Endothelial cell of umbilical vein (primary cell): ENCODE measurements around the gene PRPSAP1. TPM values are rescaled to one million over a fixed set of nuclear protein-coding genes. Genes with fewer than 3 reads are reported as not detected.
A peak's percentile ranks its signal among the peaks of the same experiment; 100 is the strongest.

Experiments
- BruUV-seq: library from RNA; stranded (reverse); fragments of 400-500 nt; replicated peaks from 2 replicates; lab custom pipeline; 2021; lab: Mats Ljungman, UMichigan
- CTCF ChIA-PET: fragments of 300-600, 350-600 bp; sonication (Branson Sonifier 250); formaldehyde crosslinking; loops from one replicate; lab custom pipeline; 2021; ENCODE audit warnings: antibody characterized with exemption, inconsistent platforms; lab: Charles Lee
- POLR2A ChIA-PET: fragments of 300-600, 350-600 bp; sonication (Branson Sonifier 250); formaldehyde crosslinking; loops from one replicate; lab custom pipeline; 2021; ENCODE audit warnings: antibody characterized with exemption, inconsistent platforms; lab: Charles Lee
- DNase-seq: peaks from one replicate; pipeline ENCODE4 v3.0.0-alpha.2; 2011; ENCODE audit warnings: low read depth, low spot score
- FAIRE-seq: peaks from 2 replicates; lab custom pipeline; 2011; peaks lifted over from hg19 to GRCh38; lab: Jason Lieb, UNC
- H2AFZ ChIP-seq: 2 replicates; pipeline ENCODE4 v1.6.0; 2012; ENCODE audit warnings: low read depth, low read length, control low read depth, inconsistent platforms
- H3K27ac ChIP-seq: 2 replicates; pipeline ENCODE4 v1.5.1; 2011; ENCODE audit warnings: low read depth, mild to moderate bottlenecking, control low read depth, low read length, moderate library complexity; ENCODE audit not compliant: insufficient read depth
- H3K27me3 ChIP-seq, 2 experiments: 2 replicates each; pipeline versions ENCODE4 v1.6.0 to v1.6.1; 2011; ENCODE audit warnings: low read length in 2 of 2, mixed read lengths in 1 of 2; ENCODE audit not compliant: control insufficient read depth in 2 of 2, insufficient read depth in 2 of 2
- H3K36me3 ChIP-seq, 2 experiments: 2 replicates in 1 of 2; 3 replicates in 1 of 2; pipeline ENCODE4 v1.5.1; 2011; ENCODE audit warnings: low read length in 2 of 2, mild to moderate bottlenecking in 1 of 2, moderate library complexity in 1 of 2; ENCODE audit not compliant: control insufficient read depth in 2 of 2, insufficient read depth in 2 of 2; ENCODE audit errors: extremely low read depth in 1 of 2
- H3K4me1 ChIP-seq: 3 replicates; pipeline ENCODE4 v1.5.1; 2011; ENCODE audit warnings: mild to moderate bottlenecking, low read length; ENCODE audit not compliant: control insufficient read depth, insufficient read depth; ENCODE audit errors: extremely low read depth
- H3K4me2 ChIP-seq: 2 replicates; pipeline ENCODE4 v1.6.1; 2011; ENCODE audit warnings: low read length, control low read depth, mixed read lengths; ENCODE audit not compliant: insufficient read depth
- H3K4me3 ChIP-seq, 3 experiments: fragments of 200-600 bp in 1 of 3; sonication (generic), shearing (Covaris generic) in 1 of 3; replicated peaks in 1 of 3; 2 replicates each; pipeline ENCODE4 v1.5.1; 2011 to 2016; ENCODE audit warnings: control low read depth in 3 of 3, low read length in 3 of 3, mild to moderate bottlenecking in 2 of 3, inconsistent platforms in 1 of 3, low read depth in 1 of 3, moderate library complexity in 1 of 3; ENCODE audit not compliant: insufficient read depth in 1 of 3
- H3K79me2 ChIP-seq: 2 replicates; pipeline ENCODE4 v1.6.0; 2012; ENCODE audit warnings: low read length, inconsistent platforms; ENCODE audit not compliant: control insufficient read depth, insufficient read depth
- H3K9ac ChIP-seq: replicated peaks from 2 replicates; pipeline ENCODE3; 2011; ENCODE audit warnings: low read length, control low read depth; ENCODE audit not compliant: insufficient read depth; ENCODE audit errors: extremely low read depth
- H3K9me1 ChIP-seq: replicated peaks from 3 replicates; pipeline ENCODE4 v1.6.0; 2011; ENCODE audit warnings: mild to moderate bottlenecking, low read length; ENCODE audit not compliant: control insufficient read depth, insufficient read depth; ENCODE audit errors: extremely low read depth
- H3K9me3 ChIP-seq: replicated peaks from 2 replicates; pipeline ENCODE4 v1.5.1; 2012; ENCODE audit warnings: low read length, inconsistent platforms; ENCODE audit not compliant: control insufficient read depth, insufficient read depth
- H4K20me1 ChIP-seq: replicated peaks from 2 replicates; pipeline ENCODE3; 2011; ENCODE audit warnings: mild to moderate bottlenecking, low read length; ENCODE audit not compliant: control insufficient read depth, insufficient read depth; ENCODE audit errors: extremely low read depth
- EZH2 ChIP-seq: IDR thresholded peaks from 2 replicates; pipeline ENCODE4 v1.6.1; 2012; ENCODE audit warnings: borderline replicate concordance, low read depth, mild to moderate bottlenecking, moderate library complexity, low read length, inconsistent platforms; ENCODE audit not compliant: severe bottlenecking
- FOS ChIP-seq: IDR thresholded peaks from 2 replicates; pipeline ENCODE4 v1.6.1; 2011; ENCODE audit warnings: mild to moderate bottlenecking, low read length, moderate library complexity, borderline replicate concordance; ENCODE audit not compliant: insufficient read depth
- GATA2 ChIP-seq: IDR thresholded peaks from 2 replicates; pipeline ENCODE4 v1.7.0; 2011; ENCODE audit warnings: low read depth, mild to moderate bottlenecking, moderate library complexity, mixed read lengths, low read length; ENCODE audit not compliant: insufficient read length, insufficient read depth
- MYC ChIP-seq: IDR thresholded peaks from one replicate; pipeline ENCODE4 v1.6.1; 2011; ENCODE audit warnings: mild to moderate bottlenecking, low read depth, low read length
- POLR2A ChIP-seq: IDR thresholded peaks from 2 replicates; pipeline ENCODE4 v1.6.1; 2012; ENCODE audit warnings: low read depth, mild to moderate bottlenecking, control low read depth, low read length
- POLR2AphosphoS5 ChIP-seq: IDR thresholded peaks from 2 replicates; pipeline ENCODE4 v1.6.1; 2012; ENCODE audit warnings: low read depth, mild to moderate bottlenecking, control low read depth, low read length, moderate library complexity; ENCODE audit not compliant: insufficient read depth
- dilution Hi-C: fragments of 300-500 bp; cut with MboI; formaldehyde crosslinking; loops from one replicate; pipeline ENCODE4 v1.15.0; 2019; ENCODE audit warnings: low sequenced_read_pairs; ENCODE audit not compliant: extremely low pct_ligation_motif_present
- intact Hi-C: fragments of 100-400 bp; cut with micrococcal nuclease; formaldehyde crosslinking; loops from one replicate; pipeline ENCODE4 v1.10.0; 2022
- polyA plus RNA-seq, 4 experiments: library from polyadenylated mRNA; depleted of rRNA in 3 of 4; stranded (reverse) in 3 of 4; unstranded in 1 of 4; fragments of >200 nt; gene quantifications; 2 replicates each; pipeline versions ENCODE4 v1.2.1 to v1.2.3, GENCODE V29; 2011 to 2012; ENCODE audit warnings: missing spikeins in 1 of 4
- total RNA-seq: library from RNA; stranded (reverse); gene quantifications from 2 replicates; pipeline ENCODE4 v1.2.3, GENCODE V29; 2021

The PRPSAP1 gene
- total and polyA plus RNA-seq, 2 donors (not counting 3 experiments of a cell fraction or from before 2014, with no cell fraction given): 90.2 to 123 TPM

DNA sequence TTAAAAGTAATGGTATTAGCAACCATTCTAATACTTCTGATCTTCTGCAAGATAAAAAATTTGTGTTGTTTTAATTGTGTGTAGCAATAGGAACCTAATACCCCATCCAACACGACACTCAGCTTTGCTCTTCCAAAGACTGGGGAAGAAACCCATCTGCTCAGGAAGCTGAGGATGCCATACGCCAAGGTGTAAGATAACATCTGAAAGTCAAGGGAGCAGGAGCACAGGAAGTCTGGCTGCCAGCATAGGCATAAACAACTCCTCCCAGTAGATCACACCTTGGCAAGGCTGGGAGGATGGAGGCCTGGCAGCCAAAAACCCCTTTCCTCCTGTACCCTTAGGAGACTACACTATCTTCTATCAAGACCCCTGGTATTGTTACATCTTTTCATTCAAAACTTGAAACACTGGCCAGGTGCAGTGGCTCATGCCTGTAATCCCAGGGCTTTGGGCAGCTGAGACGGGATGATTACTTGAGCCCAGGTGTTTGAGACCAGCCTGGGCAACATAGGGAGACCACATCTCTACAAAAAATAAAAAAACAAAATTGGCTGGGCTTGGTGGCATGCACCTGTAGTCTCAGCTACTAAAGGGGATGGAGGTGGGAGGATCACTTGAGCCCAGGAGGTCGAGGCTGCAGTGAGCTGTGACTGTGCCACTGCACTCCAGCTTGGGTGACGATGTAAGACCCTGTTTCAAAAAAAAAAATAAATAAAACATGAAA is 25.0 kb upstream of the PRPSAP1 start:
- H2AFZ ChIP-seq: no peak overlapping the region
- no peak overlapping the region for H3K4me3 ChIP-seq
- FAIRE-seq: no peak
- ChIA-PET POLR2A (no interaction called here), CTCF (interaction anchor here (1.2 to 8.1 kb wide), 3 partner anchors 8 to 25 kb away, joined by 3 to 106 read pairs (median 11); partner anchors contain the start of gene PRPSAP1)
- H3K79me2 ChIP-seq: no peaks in the 10 kb centered on the region
- no peaks in the 10 kb centered on the region for H3K36me3 ChIP-seq
- H3K4me2 ChIP-seq: no peak overlapping the region
- no TSS peak for BruUV-seq
- no peak for TF ChIP-seq EZH2
- no peak for TF ChIP-seq MYC
- no peak for TF ChIP-seq FOS
- no peak for TF ChIP-seq POLR2A
- TF ChIP-seq GATA2: peak; percentile 63
- no peak for TF ChIP-seq POLR2AphosphoS5
- H3K9ac ChIP-seq: no peak overlapping the region
- dilution Hi-C loops (no loop called here), intact Hi-C loops (no loop called here)
- no peak overlapping the region for H3K27ac ChIP-seq
- no peaks in the 10 kb centered on the region for H3K9me1 ChIP-seq
- no peaks in the 10 kb centered on the region for H3K27me3 ChIP-seq
- peaks cover 16% of the 10 kb centered on the region for H3K4me1 ChIP-seq
- no peaks in the 10 kb centered on the region for H3K9me3 ChIP-seq
- no peaks in the 10 kb centered on the region for H4K20me1 ChIP-seq
- DNase-seq: peak; percentile 44
